Effector memory CD4-positive, alpha-beta T cell (primary cell): ENCODE measurements around the gene FAAH.
A peak's percentile ranks its signal among the peaks of the same experiment; 100 is the strongest.

Experiments used
- DNase-seq, 3 donors: peaks; one replicate each; pipeline ENCODE4 v3.0.0-alpha.2; 2020
- H3K27ac ChIP-seq: 2 replicates; pipeline ENCODE4 v1.7.0; 2013; ENCODE audit warnings: mild to moderate bottlenecking, low read length, moderate library complexity; ENCODE audit not compliant: insufficient read depth, poor library complexity, severe bottlenecking
- H3K27me3 ChIP-seq: replicated peaks from 2 replicates; pipeline ENCODE4 v1.7.0; 2013; ENCODE audit warnings: mild to moderate bottlenecking, low read length; ENCODE audit not compliant: insufficient read depth, control insufficient read depth, poor library complexity, severe bottlenecking
- H3K36me3 ChIP-seq: 2 replicates; pipeline ENCODE4 v1.7.0; 2013; ENCODE audit warnings: mild to moderate bottlenecking, low read length, moderate library complexity; ENCODE audit not compliant: control insufficient read depth, insufficient read depth
- H3K4me1 ChIP-seq: 2 replicates; pipeline ENCODE4 v1.7.0; 2013; ENCODE audit warnings: low read length, mild to moderate bottlenecking; ENCODE audit not compliant: control insufficient read depth, insufficient read depth, poor library complexity, severe bottlenecking
- H3K4me3 ChIP-seq: 2 replicates; pipeline ENCODE4 v1.7.0; 2013; ENCODE audit warnings: low read length, low read depth, mild to moderate bottlenecking; ENCODE audit not compliant: insufficient read depth, poor library complexity, severe bottlenecking
- H3K9me3 ChIP-seq: 2 replicates; pipeline ENCODE4 v1.7.0; 2013; ENCODE audit warnings: mild to moderate bottlenecking, low read length, moderate library complexity; ENCODE audit not compliant: control insufficient read depth

The FAAH gene

GRCh38 chr1:46446646-46447498, 52.8 kb downstream of the FAAH start:
- peak; percentile 30 to 55 (median 42) for DNase-seq
- Histone ChIP-seq H3K27me3 (peaks cover 26% of the 10 kb centered on the region), H3K36me3 (no peaks in the 10 kb centered on the region), H3K27ac (no peak overlapping the region), H3K4me3 (no peak overlapping the region), H3K4me1 (peaks cover 12% of the 10 kb centered on the region), H3K9me3 (no peaks in the 10 kb centered on the region)

GRCh38 chr1:46447499-46448108, 53.5 kb downstream of the FAAH start:
- Histone ChIP-seq H3K27me3 (peaks cover 26% of the 10 kb centered on the region), H3K27ac (no peak overlapping the region), H3K9me3 (no peaks in the 10 kb centered on the region), H3K4me1 (peaks cover 9% of the 10 kb centered on the region), H3K4me3 (no peak overlapping the region), H3K36me3 (no peaks in the 10 kb centered on the region)
- no peak for DNase-seq

- no peak overlapping the region for H3K27ac ChIP-seq
Measured at GRCh38 chr1:46448109-46448911, 54.2 kb downstream of the FAAH start.

GRCh38 chr1:46449223-46450159, 55.4 kb downstream of the FAAH start:
- DNase-seq, result no peak
- Histone ChIP-seq H3K4me3 (no peak overlapping the region), H3K27ac (no peak overlapping the region), H3K4me1 (peaks cover 6% of the 10 kb centered on the region), H3K27me3 (peaks cover 26% of the 10 kb centered on the region), H3K36me3 (no peaks in the 10 kb centered on the region), H3K9me3 (no peaks in the 10 kb centered on the region)

More at GRCh38 chr1:46448109-46448911, 54.2 kb downstream of the FAAH start:
- H3K4me3 ChIP-seq, result no peak overlapping the region
- H3K36me3 ChIP-seq, result no peaks in the 10 kb centered on the region
- no peak for DNase-seq
- H3K4me1 ChIP-seq, result peaks cover 6% of the 10 kb centered on the region
- no peaks in the 10 kb centered on the region for H3K9me3 ChIP-seq
- H3K27me3 ChIP-seq, result peaks cover 26% of the 10 kb centered on the region

GRCh38 chr1:46450160-46450517, 56.0 kb downstream of the FAAH start:
- Histone ChIP-seq H3K27ac (no peak overlapping the region), H3K4me1 (peaks cover 6% of the 10 kb centered on the region), H3K4me3 (no peak overlapping the region), H3K27me3 (peaks cover 26% of the 10 kb centered on the region), H3K9me3 (no peaks in the 10 kb centered on the region), H3K36me3 (no peaks in the 10 kb centered on the region)
- no peak for DNase-seq

- Histone ChIP-seq H3K9me3 (no peaks in the 10 kb centered on the region), H3K4me1 (peaks cover 6% of the 10 kb centered on the region), H3K36me3 (no peaks in the 10 kb centered on the region), H3K4me3 (no peak overlapping the region), H3K27me3 (peaks cover 19% of the 10 kb centered on the region), H3K27ac (no peak overlapping the region)
- no peak for DNase-seq
Measured at GRCh38 chr1:46451948-46452930, 58.1 kb downstream of the FAAH start.

- Histone ChIP-seq H3K27ac (no peak overlapping the region), H3K36me3 (no peaks in the 10 kb centered on the region), H3K4me1 (peaks cover 6% of the 10 kb centered on the region), H3K9me3 (no peaks in the 10 kb centered on the region), H3K27me3 (peaks cover 12% of the 10 kb centered on the region), H3K4me3 (no peak overlapping the region)
- no peak for DNase-seq
Measured at GRCh38 chr1:46452931-46453325, 58.8 kb downstream of the FAAH start.

- H3K27ac ChIP-seq, result no peak overlapping the region
- H3K4me3 ChIP-seq, result no peak overlapping the region
- H3K27me3 ChIP-seq, result peaks cover 8% of the 10 kb centered on the region
- H3K36me3 ChIP-seq, result no peaks in the 10 kb centered on the region
- no peaks in the 10 kb centered on the region for H3K9me3 ChIP-seq
- DNase-seq, result no peak
- H3K4me1 ChIP-seq, result peaks cover 3% of the 10 kb centered on the region
Measured at GRCh38 chr1:46453449-46453848, 59.3 kb downstream of the FAAH start.
